ENCODE data around the gene GDPD5.

The GDPD5 gene

GRCh38 chr11:75432911-75433321 is 92.8 kb downstream of the GDPD5 start, which contains the start of gene KLHL35:
Gene KLHL35, minus strand, starts transcription at chr11:75433203. Its CDS starts 2,574 bp downstream, at chr11:75430629.
- Histone ChIP-seq H3F3A (ENCODE audit: insufficient read depth, low read length) (no peaks in the 10 kb centered on the region), H3K4me1 (ENCODE audit: insufficient read depth, low read length, severe bottlenecking) (no peaks in the 10 kb centered on the region), H3K9ac (ENCODE audit: low read length) (no peak within 1 kb of the TSS), H3K79me2 (ENCODE audit: insufficient read depth, low read length) (no peaks in the 10 kb centered on the region), H3K9me3 (ENCODE audit: low read length) (no peaks in the 10 kb centered on the region), H3K4me2 (ENCODE audit: low read length) (no peak within 1 kb of the TSS), H3K27me3 (ENCODE audit: insufficient read depth, low read length) (peaks cover 6% of the 10 kb centered on the region; the same call in 1 of the 2 replicates), H3K36me3 (ENCODE audit: insufficient read depth, low read length) (no peaks in the 10 kb centered on the region), H4K20me1 (ENCODE audit: insufficient read depth, low read length) (no peaks in the 10 kb centered on the region), H3K27ac (ENCODE audit: low read depth, low read length, poor library complexity, severe bottlenecking) (no peak within 1 kb of the TSS), H3K9me2 (ENCODE audit: low read depth, low read length) (no peaks in the 10 kb centered on the region), H3K4me3 (ENCODE audit: low read depth, low read length, poor library complexity, severe bottlenecking) (no peak within 1 kb of the TSS), H2AFZ (ENCODE audit: low read length) (no peak within 1 kb of the TSS)
- TF ChIP-seq CTCF (IDR thresholded peaks at IDR 0.05; ENCODE audit: low read length) (no peak), EZH2 (IDR thresholded peaks at IDR 0.05; ENCODE audit: borderline replicate concordance, low read length) (no peak)

GRCh38 chr11:75431533-75432525 is 93.9 kb downstream of the GDPD5 start:
- no peaks in the 10 kb centered on the region for H3K36me3 ChIP-seq (ENCODE audit: insufficient read depth, low read length)
- H3K27ac ChIP-seq (ENCODE audit: low read depth, low read length, poor library complexity, severe bottlenecking): no peak overlapping the region
- H3K9ac ChIP-seq (ENCODE audit: low read length): no peak overlapping the region
- no peak overlapping the region for H2AFZ ChIP-seq (ENCODE audit: low read length)
- H3K4me1 ChIP-seq (ENCODE audit: insufficient read depth, low read length, severe bottlenecking): no peaks in the 10 kb centered on the region
- no peaks in the 10 kb centered on the region for H4K20me1 ChIP-seq (ENCODE audit: insufficient read depth, low read length)
- no peaks in the 10 kb centered on the region for H3K9me2 ChIP-seq (ENCODE audit: low read depth, low read length)
- H3K79me2 ChIP-seq (ENCODE audit: insufficient read depth, low read length): no peaks in the 10 kb centered on the region
- H3K4me2 ChIP-seq (ENCODE audit: low read length): no peak overlapping the region
- H3F3A ChIP-seq (ENCODE audit: insufficient read depth, low read length): no peaks in the 10 kb centered on the region
- TF ChIP-seq CTCF (IDR thresholded peaks at IDR 0.05; ENCODE audit: low read length) (no peak), EZH2 (IDR thresholded peaks at IDR 0.05; ENCODE audit: borderline replicate concordance, low read length) (no peak)
- no peak overlapping the region for H3K4me3 ChIP-seq (ENCODE audit: low read depth, low read length, poor library complexity, severe bottlenecking)
- no peaks in the 10 kb centered on the region for H3K9me3 ChIP-seq (ENCODE audit: low read length)
- H3K27me3 ChIP-seq (ENCODE audit: insufficient read depth, low read length): peaks cover 6% of the 10 kb centered on the region; the same call in 1 of the 2 replicates

GRCh38 chr11:75430714-75431532 is 94.8 kb downstream of the GDPD5 start:
- Histone ChIP-seq H3K9me2 (ENCODE audit: low read depth, low read length) (no peaks in the 10 kb centered on the region), H3K4me2 (ENCODE audit: low read length) (no peak overlapping the region), H2AFZ (ENCODE audit: low read length) (no peak overlapping the region), H3K4me1 (ENCODE audit: insufficient read depth, low read length, severe bottlenecking) (no peaks in the 10 kb centered on the region), H3K36me3 (ENCODE audit: insufficient read depth, low read length) (no peaks in the 10 kb centered on the region), H3K4me3 (ENCODE audit: low read depth, low read length, poor library complexity, severe bottlenecking) (no peak overlapping the region), H3K27me3 (ENCODE audit: insufficient read depth, low read length) (peaks cover 6% of the 10 kb centered on the region; the same call in 1 of the 2 replicates), H3K79me2 (ENCODE audit: insufficient read depth, low read length) (no peaks in the 10 kb centered on the region), H3K27ac (ENCODE audit: low read depth, low read length, poor library complexity, severe bottlenecking) (no peak overlapping the region), H4K20me1 (ENCODE audit: insufficient read depth, low read length) (no peaks in the 10 kb centered on the region), H3K9me3 (ENCODE audit: low read length) (no peaks in the 10 kb centered on the region), H3K9ac (ENCODE audit: low read length) (no peak overlapping the region), H3F3A (ENCODE audit: insufficient read depth, low read length) (no peaks in the 10 kb centered on the region)
- TF ChIP-seq CTCF (IDR thresholded peaks at IDR 0.05; ENCODE audit: low read length) (no peak), EZH2 (IDR thresholded peaks at IDR 0.05; ENCODE audit: borderline replicate concordance, low read length) (no peak)
